Measurements from ENCODE around the gene EML6.
"Not testable (repeated sequence)": the region's sequence is repeated elsewhere in the genome, so short reads cannot be mapped to it uniquely, and the experiment has no call there.

GRCh38 chr2:54873236-54873635 is 149.8 kb downstream of the EML6 start:
- not testable (repeated sequence) for TF ChIP-seq CTCF (IDR thresholded peaks at IDR 0.05 in 2 of 3, conservative IDR thresholded peaks at IDR 0.05 in 1 of 3; ENCODE audit: control insufficient read depth in 2 of 3, extremely low read depth in 1 of 3, insufficient read depth in 1 of 3, low read depth in 3 of 3, low read length in 3 of 3); SMC3 (IDR thresholded peaks at IDR 0.05; ENCODE audit: borderline replicate concordance, low read length); EP300 (IDR thresholded peaks at IDR 0.05; ENCODE audit: borderline replicate concordance in 1 of 2, control insufficient read depth in 1 of 2, low read depth in 2 of 2, low read length in 2 of 2); CBFB (IDR thresholded peaks at IDR 0.05; ENCODE audit: low read depth); SUZ12 (IDR thresholded peaks at IDR 0.05; ENCODE audit: unreplicated experiment); POLR2AphosphoS5 (IDR thresholded peaks at IDR 0.05; ENCODE audit: low read length)

Measured in GM12878 (cell line).